ENCODE measurements around the gene OCSTAMP.

OCSTAMP gene

DNA sequence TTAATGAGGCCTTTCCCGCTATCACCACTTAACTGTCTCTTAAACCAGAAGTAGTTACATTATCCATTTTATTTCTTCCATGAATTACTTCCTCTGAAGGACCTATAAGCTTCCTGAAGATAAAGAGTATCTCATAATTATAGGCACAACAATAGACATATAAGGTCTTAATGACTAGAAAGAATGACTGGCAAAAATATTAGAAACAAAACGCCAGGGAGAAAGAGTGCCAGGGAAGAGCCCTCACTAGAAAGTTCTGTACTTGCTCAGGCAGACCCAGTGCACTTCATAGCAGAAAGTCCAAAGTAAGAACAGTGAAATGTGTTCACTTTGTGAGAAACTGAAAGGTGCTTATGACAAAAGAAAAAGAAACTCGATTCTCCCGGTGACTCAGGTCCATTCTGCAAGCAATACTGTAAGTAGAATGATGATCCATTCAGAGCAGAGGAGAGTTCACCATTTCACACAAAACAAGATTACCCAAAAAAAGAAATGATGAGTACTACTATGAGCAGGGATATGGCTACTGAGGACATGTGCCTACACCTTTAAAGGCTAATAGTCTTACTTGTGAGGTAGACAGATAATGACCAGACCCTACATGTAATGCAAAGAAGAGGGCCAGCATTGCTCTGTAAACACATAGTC, 42.6 kb downstream of the OCSTAMP start:
- DNase-seq = no peak

DNA sequence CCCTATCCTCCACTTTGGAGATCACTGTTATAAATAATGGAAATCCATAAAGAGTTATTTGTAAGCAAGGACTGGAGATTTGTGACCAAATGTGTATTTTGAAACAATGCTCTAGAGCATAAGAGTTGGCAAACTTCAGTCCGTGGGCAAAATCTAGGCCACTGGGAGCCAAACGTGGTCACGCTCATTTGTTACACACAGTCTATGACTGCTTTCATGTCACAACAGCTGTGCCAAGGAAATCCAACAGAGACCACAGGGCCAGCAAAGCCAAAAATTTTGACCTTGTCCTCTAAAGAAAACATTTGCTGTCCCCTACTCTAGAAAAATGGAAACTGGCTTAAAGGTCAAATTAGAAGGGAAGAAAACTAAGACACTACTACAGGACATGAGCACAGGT, 44.9 kb downstream of the OCSTAMP start:
- DNase-seq = no peak

DNA sequence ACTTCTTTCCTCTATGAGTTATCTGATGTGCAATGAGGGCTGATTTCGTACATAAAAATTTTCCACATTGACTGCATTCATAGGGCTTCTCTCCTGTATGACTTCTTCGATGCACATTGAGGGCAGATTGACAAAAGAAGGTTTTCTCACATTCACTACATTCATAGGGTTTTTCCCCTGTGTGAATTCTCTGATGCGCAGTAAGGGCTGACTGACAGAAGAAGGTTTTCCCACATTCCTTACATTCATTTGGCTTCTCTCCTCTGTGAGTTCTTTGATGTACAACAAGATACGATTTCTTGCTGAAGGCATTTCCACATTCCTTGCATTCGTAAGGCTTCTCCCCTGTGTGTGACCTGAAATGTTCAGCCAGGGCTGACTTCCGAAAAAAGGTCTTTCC, 48.5 kb downstream of the OCSTAMP start:
- no peak for DNase-seq

GRCh38 chr20:46501337-46501942, 49.0 kb downstream of the OCSTAMP start:
- DNase-seq = no peak

DNA sequence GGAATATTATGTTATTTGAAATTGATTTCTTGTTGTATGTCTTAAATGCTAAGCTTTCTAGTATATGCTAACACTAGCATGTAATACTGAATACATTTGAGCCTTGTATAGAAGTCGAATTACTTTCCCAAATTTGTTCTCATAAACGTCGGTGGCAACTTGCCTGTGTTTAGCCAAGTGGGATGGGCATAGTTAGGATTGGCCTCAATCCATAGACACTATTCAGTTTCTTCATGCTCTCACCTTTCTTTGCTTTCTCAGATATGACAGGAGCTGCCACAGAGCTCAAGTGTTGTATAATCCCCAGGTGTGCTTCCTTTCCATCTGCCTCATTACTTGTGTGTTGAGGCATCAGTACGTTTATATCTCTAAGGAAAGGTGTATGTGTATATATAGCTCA, 56.4 kb downstream of the OCSTAMP start:
- no peak for DNase-seq

- DNase-seq = no peak
These were observed 59.1 kb downstream of the OCSTAMP start for GRCh38 chr20:46491354-46491753.
